ENCODE results near the gene SRSF3. TPM values are rescaled to one million over a fixed set of nuclear protein-coding genes. Genes with fewer than 3 reads are reported as not detected.

Gene SRSF3
- total and polyA plus RNA-seq, 9 of the 15 experiments (the other 6 are each of a cell fraction or from before 2014, with no cell fraction given) = 337 to 1,200 (median 518) TPM

- TF ChIP-seq AFF1 (IDR thresholded peaks at IDR 0.05; ENCODE audit: low read depth in 1 of 2, partially characterized antibody in 2 of 2) (peak in 1 of 2 experiments; percentile 53), HEY1 (CRISPR knock-in tag; IDR thresholded peaks at IDR 0.05; ENCODE audit: borderline replicate concordance) (no peak), ZBTB26 (CRISPR knock-in tag; IDR thresholded peaks at IDR 0.05) (peak; percentile 22; the same call in 1 of the 2 replicates), PHF20 (IDR thresholded peaks at IDR 0.05; ENCODE audit: partially characterized antibody) (peak; percentile 51), E2F4 (CRISPR knock-in tag; IDR thresholded peaks at IDR 0.05; ENCODE audit: low read depth) (no peak), ZKSCAN8 (CRISPR knock-in tag; IDR thresholded peaks at IDR 0.05) (no peak), ZNF277 (CRISPR knock-in tag; IDR thresholded peaks at IDR 0.05; ENCODE audit: borderline replicate concordance) (no peak), PREB (CRISPR knock-in tag; IDR thresholded peaks at IDR 0.05) (no peak), ZHX1 (conservative IDR thresholded peaks at IDR 0.05; ENCODE audit: low read length) (no peak), KLF16 (IDR thresholded peaks at IDR 0.05) (peak; percentile 93), TEAD1 (CRISPR knock-in tag; IDR thresholded peaks at IDR 0.05) (peak; percentile 22 to 54; a peak in 3 of 4 replicates), FOXO4 (CRISPR knock-in tag; IDR thresholded peaks at IDR 0.05) (no peak)
Observed at GRCh38 chr6:36546920-36547645, 47.1 kb upstream of the SRSF3 start, which contains the start of gene STK38 (continued).
